ENCODE results near the gene FLYWCH1. TPM values are rescaled to one million over a fixed set of nuclear protein-coding genes. Genes with fewer than 3 reads are reported as not detected.

The FLYWCH1 gene
- total and polyA plus RNA-seq, 2 of the 8 experiments (the other 6 are each of a cell fraction or from before 2014, with no cell fraction given): 12.4 to 23.5 TPM

GRCh38 chr16:2977440-2977839 is 65.7 kb downstream of the FLYWCH1 start:
- ChIA-PET POLR2A (ENCODE audit: partially characterized antibody) (interaction anchor here (1.2 to 25.4 kb wide), 7 partner anchors 10 to 47 kb away, joined by 3 to 455 read pairs (median 5); partner anchors contain the start of genes CLDN6, HCFC1R1, KREMEN2 and PAQR4), CTCF (ENCODE audit: partially characterized antibody) (interaction anchor here (0.6 to 2.5 kb wide), 12 partner anchors 7 to 152 kb away, joined by 3 to 10 read pairs (median 4); partner anchors contain the start of gene KREMEN2)
- no peak overlapping the region for H3K18ac ChIP-seq (ENCODE audit: extremely low read depth, low read length)
- H2AK5ac ChIP-seq (ENCODE audit: low read depth, low read length): no peak overlapping the region
- H2BK20ac ChIP-seq (ENCODE audit: low read length): no peak overlapping the region
- H2AFZ ChIP-seq (ENCODE audit: low read length): no peak overlapping the region
- H3K9ac ChIP-seq (replicated peaks in 1 of 4; ENCODE audit: extremely low read depth in 1 of 4, low read depth in 3 of 4, low read length in 3 of 4): no peak overlapping the region
- H3K27ac ChIP-seq (ENCODE audit: low read depth, low read length): no peak overlapping the region
- no peak overlapping the region for H3K14ac ChIP-seq (ENCODE audit: insufficient read length)
- H3K4me1 ChIP-seq (replicated peaks in 1 of 4; ENCODE audit: control insufficient read depth in 3 of 4, insufficient read depth in 4 of 4, low read length in 3 of 4): peaks cover 0 to 17% (median 13%) of the 10 kb centered on the region in 4 experiments; a peak in 6 of 7 replicates
- TF ChIP-seq MAX (IDR thresholded peaks at IDR 0.05) (no peak), SIN3A (conservative IDR thresholded peaks at IDR 0.05 in 1 of 2, IDR thresholded peaks at IDR 0.05 in 1 of 2; ENCODE audit: low read depth in 1 of 2, low read length in 2 of 2) (no peak), NANOG (IDR thresholded peaks at IDR 0.05; ENCODE audit: insufficient read depth, low read depth, low read length, poor library complexity, severe bottlenecking) (no peak), CHD1 (IDR thresholded peaks at IDR 0.05; ENCODE audit: low read depth, low read length) (no peak), HDAC6 (IDR thresholded peaks at IDR 0.05; ENCODE audit: low read depth, low read length) (no peak), ZNF274 (IDR thresholded peaks at IDR 0.05; ENCODE audit: borderline replicate concordance, extremely low read depth, low read length) (no peak), ASH2L (IDR thresholded peaks at IDR 0.05; ENCODE audit: low read length) (no peak), FOSL1 (IDR thresholded peaks at IDR 0.05; ENCODE audit: insufficient read depth, low read depth, low read length) (no peak), TAF7 (optimal IDR thresholded peaks at IDR 0.05; ENCODE audit: borderline replicate concordance, low read depth, low read length) (no peak), E2F6 (IDR thresholded peaks at IDR 0.05) (no peak), GTF2F1 (IDR thresholded peaks at IDR 0.05; ENCODE audit: borderline replicate concordance, low read depth, low read length) (no peak), YY1 (IDR thresholded peaks at IDR 0.05; ENCODE audit: low read depth, low read length) (no peak), CEBPB (IDR thresholded peaks at IDR 0.05; ENCODE audit: low read depth, low read length) (no peak)
- no peaks in the 10 kb centered on the region for H3K27me3 ChIP-seq (replicated peaks in 1 of 4; ENCODE audit: control insufficient read depth in 3 of 4, extremely low read depth in 1 of 4, insufficient read depth in 3 of 4, low read length in 3 of 4)
- no peak overlapping the region for H2BK120ac ChIP-seq (replicated peaks; ENCODE audit: low read depth, low read length)
- H2BK15ac ChIP-seq (ENCODE audit: low read length): no peak overlapping the region
- no peak overlapping the region for H3K4me3 ChIP-seq (ENCODE audit: extremely low read depth in 1 of 4, insufficient read depth in 2 of 4, low read depth in 3 of 4, low read length in 4 of 4)
- H3K36me3 ChIP-seq (ENCODE audit: control insufficient read depth in 2 of 4, insufficient read depth in 4 of 4, low read length in 3 of 4): peaks cover 20 to 38% (median 33%) of the 10 kb centered on the region in 4 experiments
- H2BK12ac ChIP-seq (ENCODE audit: low read depth, low read length): no peak overlapping the region
- H4K20me1 ChIP-seq (replicated peaks in 1 of 2; ENCODE audit: control insufficient read depth in 1 of 2, insufficient read depth in 2 of 2, low read length in 2 of 2): peaks cover 15 to 33% of the 10 kb centered on the region in 2 experiments
- no peak overlapping the region for H3K23ac ChIP-seq (ENCODE audit: insufficient read length)
- H4K91ac ChIP-seq (replicated peaks; ENCODE audit: insufficient read length, low read length): no peak overlapping the region
- no peak overlapping the region for H4K5ac ChIP-seq (ENCODE audit: insufficient read length, low read depth, low read length)
- no peak overlapping the region for H2BK5ac ChIP-seq (ENCODE audit: low read depth, low read length)
- DNase-seq (ENCODE audit: low read depth in 1 of 2, low spot score in 2 of 2) (no peak), FAIRE-seq (no peak)
- no peak overlapping the region for H4K8ac ChIP-seq (ENCODE audit: extremely low read depth, insufficient read depth, low read length)
- WGBS, 2 experiments (ENCODE audit: extremely low coverage in 1 of 2, insufficient coverage in 1 of 2, insufficient read length in 1 of 2, insufficient replicate concordance in 2 of 2, low coverage in 1 of 2, low lambda C conversion rate in 2 of 2, missing lambda C conversion rate in 1 of 2): 92% methylated on average over 6 of the region's 6 CpGs; no CpG with 5 or more reads in 1 of the 2 experiments
- no peaks in the 10 kb centered on the region for H3K9me3 ChIP-seq (ENCODE audit: insufficient read depth in 2 of 2, low read depth in 1 of 2, low read length in 1 of 2)
- H3K56ac ChIP-seq (replicated peaks; ENCODE audit: insufficient read length, low read depth, low read length): no peak overlapping the region
- H3K23me2 ChIP-seq (ENCODE audit: low read depth, low read length): peaks cover 12% of the 10 kb centered on the region; the same call in 1 of the 2 replicates
- peaks cover 12% of the 10 kb centered on the region for H3K79me1 ChIP-seq (ENCODE audit: low read depth, low read length)
- H3K4me2 ChIP-seq (ENCODE audit: insufficient read depth in 1 of 2, low read depth in 2 of 2, low read length in 2 of 2): no peak overlapping the region
- H3K4ac ChIP-seq (replicated peaks; ENCODE audit: insufficient read length, low read depth, low read length): no peak overlapping the region
- H3K79me2 ChIP-seq (ENCODE audit: control insufficient read depth in 1 of 2, insufficient read depth in 2 of 2, low read length in 2 of 2): peaks cover 0 to 8% of the 10 kb centered on the region in 2 experiments; a peak in 2 of 4 replicates

All from H1 (cell line).